ENCODE measurements around the gene NPM3.

GRCh38 chr10:101793526-101793925 lies 10.3 kb upstream of the NPM3 start:
- TF ChIP-seq EZH2phosphoT487 (IDR thresholded peaks at IDR 0.05; ENCODE audit: borderline replicate concordance) (no peak), CTCF (conservative IDR thresholded peaks at IDR 0.05; ENCODE audit: low read length) (no peak)
